Stimulated activated CD8-positive, alpha-beta memory T cell treated with anti-CD3 and anti-CD28 coated beads, Interleukin-2, amount 100 ng/mL, for 48 hours (primary cell): Measurements from ENCODE around the gene GGCX.

ENCODE experiments used
- DNase-seq, 2 donors: peaks; one replicate each; pipeline ENCODE4 v3.0.0-alpha.2; 2020; ENCODE audit warnings: low read depth in 2 of 2

Gene GGCX

DNA sequence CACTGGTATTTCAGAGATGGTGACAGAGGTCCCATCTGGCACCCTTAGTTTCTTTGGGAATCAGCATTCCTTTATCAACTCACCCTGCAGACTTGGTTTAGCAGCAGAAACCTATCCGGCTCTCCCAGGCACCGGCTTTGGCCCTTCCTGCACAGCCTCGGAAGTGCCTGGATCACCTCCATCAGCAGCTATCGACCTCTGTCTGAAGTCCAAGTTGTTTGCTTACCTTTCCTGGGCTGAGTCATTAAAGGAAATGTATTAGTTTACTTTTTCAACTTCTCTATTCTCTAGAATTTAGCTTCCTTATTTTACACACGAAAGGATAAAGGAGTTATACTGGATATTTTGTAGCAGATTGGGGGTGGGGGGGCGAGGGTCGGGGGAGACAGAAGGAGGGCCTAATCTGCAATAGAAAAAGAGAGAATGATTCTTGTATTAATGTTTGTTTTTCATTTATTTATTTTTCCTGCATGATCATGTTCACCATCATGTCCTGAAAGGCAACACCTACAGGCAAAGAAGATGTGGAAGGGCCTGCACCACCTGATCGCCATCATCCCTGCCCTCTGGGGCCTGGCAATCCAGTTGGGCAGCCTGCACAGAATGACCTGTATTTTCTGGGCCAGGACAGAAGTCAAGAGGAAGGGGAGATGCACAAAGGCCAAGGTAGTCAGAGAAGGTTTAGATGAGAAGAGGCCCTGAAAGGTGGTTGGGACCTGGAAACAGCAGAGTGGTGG, 44.5 kb downstream of the GGCX start:
- no peak for DNase-seq

DNA sequence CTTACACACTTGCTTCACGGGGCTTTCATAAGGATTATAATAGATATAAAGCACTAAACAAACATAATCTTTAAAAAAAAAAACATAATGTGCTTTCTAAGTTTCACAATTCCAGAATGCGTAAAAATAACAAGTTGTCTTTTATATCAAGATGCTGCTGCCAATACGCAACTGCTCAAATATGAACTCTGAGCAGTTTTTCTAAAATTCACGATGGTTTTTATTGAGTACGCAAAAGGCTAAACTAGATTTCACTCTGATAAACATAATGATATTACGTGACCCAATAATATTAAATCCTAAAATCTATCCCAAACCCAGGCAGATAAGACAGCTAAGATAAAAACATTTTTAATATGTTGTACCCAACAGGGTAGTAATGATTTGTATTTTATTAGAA, 47.0 kb downstream of the GGCX start:
- DNase-seq, result no peak

- DNase-seq, result no peak
These were observed 50.1 kb downstream of the GGCX start for GRCh38 chr2:85511008-85511811.

- DNase-seq, result no peak
These were observed 54.5 kb downstream of the GGCX start for GRCh38 chr2:85506768-85507181.

GRCh38 chr2:85505551-85506238, 55.6 kb downstream of the GGCX start:
- no peak for DNase-seq

DNA sequence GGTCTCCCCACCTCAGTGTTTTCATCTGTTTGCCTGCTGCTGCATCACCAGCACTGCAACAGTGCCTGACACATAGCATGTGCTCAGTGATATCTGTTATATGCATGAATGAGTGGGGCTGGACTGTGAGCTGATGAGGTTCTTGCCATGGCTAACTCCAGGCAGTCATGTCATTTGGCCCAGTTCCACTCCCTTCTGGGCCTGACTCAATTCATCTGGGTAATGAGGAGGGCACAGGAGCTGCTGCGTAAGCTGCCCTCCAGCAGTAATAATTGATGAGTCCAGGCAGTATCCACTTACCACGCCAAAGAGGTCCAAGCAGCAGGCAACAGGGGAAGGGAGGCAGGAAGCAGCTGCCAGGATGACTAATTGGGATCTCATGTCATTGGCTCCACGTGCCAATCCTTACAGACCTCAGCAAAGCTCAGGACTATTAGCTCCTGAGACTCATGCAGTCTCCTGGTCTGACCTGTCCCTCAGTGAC, 56.5 kb downstream of the GGCX start:
- no peak for DNase-seq

- DNase-seq, result no peak
These were observed 57.2 kb downstream of the GGCX start for GRCh38 chr2:85503851-85504777.

- no peak for DNase-seq
These were observed 58.0 kb downstream of the GGCX start for GRCh38 chr2:85503168-85503850.

DNA sequence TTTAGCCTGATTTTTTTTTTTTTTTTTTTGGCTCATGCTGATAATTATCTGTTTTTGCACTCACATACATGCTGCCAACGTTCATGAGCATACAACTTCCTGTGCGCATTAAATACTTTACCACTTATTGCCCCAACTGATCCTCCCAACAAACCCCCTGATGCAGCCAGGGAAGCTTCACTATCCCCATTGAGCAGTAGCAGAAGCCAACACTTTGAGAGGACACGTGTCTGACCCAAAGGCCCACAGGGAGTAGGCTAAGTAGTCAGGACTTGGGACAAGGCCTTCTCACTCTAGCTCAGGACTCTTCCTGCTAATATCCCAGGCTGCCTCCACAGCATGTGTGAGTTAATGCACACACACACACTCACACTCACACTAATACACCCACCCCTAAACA, 58.6 kb downstream of the GGCX start:
- no peak for DNase-seq

DNA sequence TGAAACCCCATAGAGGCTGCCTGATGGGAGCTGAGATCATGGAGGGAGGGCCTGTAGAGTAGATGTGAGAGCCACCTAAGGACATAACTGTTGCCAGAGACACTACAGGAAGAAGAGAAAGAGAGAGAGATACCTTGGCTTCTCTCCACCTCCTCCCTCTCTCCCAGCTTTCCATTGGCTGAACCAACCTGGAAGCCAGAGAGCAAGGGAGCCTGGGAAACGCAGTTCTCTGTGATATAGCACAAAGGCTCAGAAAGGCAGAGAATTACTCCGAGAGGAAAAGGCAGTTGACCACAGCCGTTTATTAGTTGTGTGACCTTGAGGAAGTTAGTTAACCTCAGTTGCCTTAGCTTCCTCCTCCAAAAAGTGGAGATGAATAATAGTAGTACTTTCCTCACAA, 60.0 kb downstream of the GGCX start:
- DNase-seq, result no peak

DNA sequence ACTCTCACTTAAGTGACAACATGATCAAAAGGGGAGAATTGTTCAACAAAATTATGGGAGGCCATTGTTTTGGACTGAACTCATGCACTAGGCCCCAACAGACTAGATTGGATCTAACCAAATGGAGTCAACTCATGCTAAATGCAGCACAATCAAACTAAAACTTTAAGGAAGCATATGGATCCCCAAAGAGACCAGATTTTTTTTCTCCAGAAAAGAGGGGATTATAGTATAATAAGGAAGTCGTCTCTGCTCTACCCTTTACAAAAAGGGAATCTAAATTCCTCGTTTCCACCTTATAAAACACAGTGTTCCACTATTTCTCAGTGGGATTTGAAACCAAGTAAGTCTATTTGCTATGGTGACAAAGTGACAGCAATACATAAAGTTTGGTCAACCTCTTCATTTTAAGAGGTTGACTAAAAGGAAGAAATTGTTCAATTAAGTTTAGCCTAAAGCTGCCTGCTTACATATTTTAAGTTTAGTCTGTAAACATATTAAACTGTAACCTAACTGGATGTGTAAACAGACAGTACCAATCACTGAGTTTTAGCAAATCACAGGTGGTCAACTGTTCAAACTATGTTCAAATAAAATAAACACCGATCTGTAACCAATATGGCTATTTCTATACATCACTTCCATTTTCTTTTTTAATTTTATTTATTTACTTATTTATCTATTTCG, 63.2 kb downstream of the GGCX start:
- no peak for DNase-seq

DNA sequence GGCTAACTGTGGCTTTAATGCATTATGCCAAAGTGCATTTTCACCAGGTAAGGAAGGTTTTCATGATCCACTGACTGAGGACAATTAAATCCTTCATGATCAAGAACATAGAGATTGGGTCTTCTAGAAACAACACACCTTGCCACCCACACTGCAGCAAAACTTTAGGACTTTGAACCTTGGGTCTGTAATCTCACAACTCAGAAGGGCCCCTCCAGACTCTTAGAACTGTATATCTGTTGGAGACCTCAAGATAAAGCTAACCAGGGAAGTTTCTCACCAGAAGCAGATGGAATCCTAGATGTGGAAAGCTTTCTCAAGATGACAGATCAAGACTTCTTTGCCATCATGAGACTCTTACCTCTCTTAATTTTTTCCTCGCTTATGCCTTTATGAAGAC, 64.9 kb downstream of the GGCX start:
- DNase-seq, result no peak
